T-helper 17 cell (primary cell): ENCODE results near the gene DHX30. TPM values are rescaled to one million over a fixed set of nuclear protein-coding genes. Genes with fewer than 3 reads are reported as not detected.
"Not testable (repeated sequence)": the region's sequence is repeated elsewhere in the genome, so short reads cannot be mapped to it uniquely, and the experiment has no call there.

Experiments
- ATAC-seq: fragments of 150-1000 bp; cut with Tn5 transposase; 2 replicates; pipeline ENCODE4 v1.10.0; 2021; ENCODE audit warnings: mild to moderate bottlenecking, moderate library complexity
- DNase-seq, 3 donors: peaks; one replicate each; pipeline versions ENCODE4 v3.0.0 to v3.0.0-alpha.2; 2020 to 2021
- H3K9me3 ChIP-seq: one replicate; pipeline ENCODE4 v1.7.0; 2013; ENCODE audit warnings: low read length, mild to moderate bottlenecking; ENCODE audit not compliant: control insufficient read depth, poor library complexity, severe bottlenecking
- H3K27ac Mint-ChIP-seq: one replicate; pipeline ENCODE4 v1.8.0; 2022; ENCODE audit warnings: mild to moderate bottlenecking, moderate library complexity, mixed read lengths
- H3K27me3 Mint-ChIP-seq: one replicate; pipeline ENCODE4 v1.8.0; 2022; ENCODE audit warnings: mixed read lengths
- H3K36me3 Mint-ChIP-seq: one replicate; pipeline ENCODE4 v1.8.0; 2022; ENCODE audit warnings: low read depth, mixed read lengths
- H3K4me1 Mint-ChIP-seq: one replicate; pipeline ENCODE4 v1.8.0; 2022; ENCODE audit warnings: mild to moderate bottlenecking, mixed read lengths
- H3K4me3 Mint-ChIP-seq: one replicate; pipeline ENCODE4 v1.8.0; 2022; ENCODE audit warnings: mild to moderate bottlenecking, moderate library complexity, mixed read lengths
- total RNA-seq, 4 donors: library from RNA in 2 of 4; stranded (reverse) in 2 of 4; gene quantifications; one replicate each; pipeline ENCODE4 v1.2.3 and lab custom pipeline; 2022 to 2026

The DHX30 gene
- total RNA-seq, 2 donors from 2014 or later: 66.8 to 74.2 TPM

DNA sequence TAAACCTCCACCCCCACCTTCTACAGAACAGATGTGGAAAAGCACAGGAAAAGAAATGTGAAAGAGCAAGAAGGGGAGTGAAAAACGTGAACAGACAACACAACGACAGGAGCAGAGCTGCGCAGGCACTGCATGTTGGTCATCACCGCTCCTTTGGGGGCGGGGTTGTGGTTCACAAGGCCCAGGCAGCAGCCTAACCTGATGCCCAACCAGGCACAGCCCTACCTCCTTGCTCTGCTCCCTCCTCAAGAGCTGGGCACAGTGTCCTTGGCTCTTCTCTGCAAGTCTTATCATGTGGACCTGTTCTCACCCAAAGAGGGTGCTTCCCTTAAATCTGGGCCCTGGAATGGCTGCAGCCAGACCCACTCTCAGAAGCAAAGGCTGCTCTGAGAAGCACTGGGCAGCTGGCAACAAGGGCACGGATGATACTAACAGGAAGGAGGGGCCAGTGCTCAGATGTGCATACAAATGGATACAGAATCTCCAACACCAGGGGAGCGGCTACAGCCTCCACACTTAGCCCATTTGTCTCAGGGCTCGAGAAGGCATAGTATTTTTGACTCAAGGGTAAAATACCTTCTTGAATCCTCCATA lies 64.6 kb downstream of the DHX30 start:
- H3K9me3 ChIP-seq: no peaks in the 10 kb centered on the region
- DNase-seq (no peak), ATAC-seq (no peak)
- H3K27me3 Mint-ChIP-seq: no peaks in the 10 kb centered on the region
- H3K27ac Mint-ChIP-seq: no peak overlapping the region
- H3K4me3 Mint-ChIP-seq: no peak overlapping the region
- peaks cover 11% of the 10 kb centered on the region for H3K36me3 Mint-ChIP-seq
- H3K4me1 Mint-ChIP-seq: peaks cover 5% of the 10 kb centered on the region

DNA sequence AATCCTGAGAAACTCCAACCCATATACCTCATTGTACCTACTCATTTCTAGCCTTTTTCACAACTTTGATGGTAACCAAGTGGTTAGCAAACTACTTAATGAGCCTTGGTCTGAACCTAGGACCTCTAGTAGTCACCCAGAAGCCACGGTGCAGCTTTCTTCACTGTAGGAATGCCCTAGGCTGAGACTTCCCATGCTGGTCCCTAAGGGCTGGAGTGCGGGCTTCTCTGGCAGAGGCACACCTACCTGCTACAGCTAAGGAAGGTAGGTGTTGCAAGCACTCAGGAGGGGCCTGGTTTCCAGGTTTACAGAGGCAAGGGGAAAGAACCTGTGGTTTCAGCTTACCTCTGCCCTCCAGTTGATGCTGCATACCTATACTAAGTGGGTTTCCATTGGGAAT lies 65.4 kb downstream of the DHX30 start:
- no peaks in the 10 kb centered on the region for H3K9me3 ChIP-seq
- H3K36me3 Mint-ChIP-seq: peaks cover 11% of the 10 kb centered on the region
- ATAC-seq (no peak), DNase-seq (no peak)
- no peaks in the 10 kb centered on the region for H3K27me3 Mint-ChIP-seq
- peaks cover 5% of the 10 kb centered on the region for H3K4me1 Mint-ChIP-seq
- no peak overlapping the region for H3K4me3 Mint-ChIP-seq
- peak overlapping the region; percentile 74 for H3K27ac Mint-ChIP-seq

DNA sequence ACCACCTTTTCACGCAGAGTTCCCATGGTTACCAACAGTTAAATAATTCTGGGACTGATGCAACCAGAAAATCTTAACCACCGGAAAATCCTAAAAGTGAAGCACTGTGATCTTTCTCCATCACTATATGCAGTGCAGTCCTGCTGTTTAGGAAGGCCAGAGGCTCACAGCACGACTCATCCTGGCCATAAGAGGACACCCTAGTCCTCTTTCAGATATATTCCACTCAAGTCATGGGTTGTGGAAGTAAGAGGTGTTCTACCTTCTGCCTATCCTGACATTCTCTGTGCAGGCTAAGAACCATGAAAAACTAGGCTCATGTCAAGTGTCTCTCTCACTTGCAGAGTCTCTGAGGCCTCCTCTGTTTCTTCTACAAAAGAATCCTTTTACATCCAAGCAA lies 67.2 kb downstream of the DHX30 start:
- ATAC-seq: no peak
- H3K9me3 ChIP-seq: no peaks in the 10 kb centered on the region
- no peak overlapping the region for H3K4me3 Mint-ChIP-seq
- H3K27ac Mint-ChIP-seq: no peak overlapping the region
- DNase-seq: no peak
- H3K36me3 Mint-ChIP-seq: peaks cover 13% of the 10 kb centered on the region
- H3K4me1 Mint-ChIP-seq: peaks cover 5% of the 10 kb centered on the region
- H3K27me3 Mint-ChIP-seq: no peaks in the 10 kb centered on the region

DNA sequence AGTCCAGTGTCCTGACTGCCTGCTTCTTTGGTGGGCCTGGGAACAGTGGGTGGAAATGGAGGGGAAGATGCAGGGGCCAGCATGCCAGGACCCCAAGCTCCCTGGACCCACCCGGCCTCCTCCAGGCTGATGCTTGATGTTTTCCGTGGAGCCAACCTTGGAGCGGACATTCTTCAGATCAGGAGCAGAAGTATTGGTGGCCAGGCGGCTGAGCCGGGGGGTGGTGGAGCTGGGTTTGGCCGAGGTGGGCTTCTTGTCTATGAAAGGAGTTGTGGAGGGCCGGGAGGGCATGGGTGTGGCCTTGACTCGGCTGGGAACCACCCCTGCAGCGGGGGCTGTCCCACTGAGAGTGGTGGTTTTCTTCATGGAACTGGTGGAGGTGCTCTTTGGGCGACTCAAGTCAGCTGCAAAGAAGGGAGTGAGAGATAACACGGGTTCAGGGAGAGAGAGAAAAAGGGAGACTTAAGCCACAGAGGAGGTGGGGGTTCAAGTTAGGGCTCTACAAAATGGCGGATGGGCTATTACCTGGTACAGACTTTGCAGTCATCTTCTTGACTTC lies 67.8 kb downstream of the DHX30 start:
- H3K27me3 Mint-ChIP-seq: no peaks in the 10 kb centered on the region
- H3K27ac Mint-ChIP-seq: no peak overlapping the region
- DNase-seq (no peak), ATAC-seq (no peak)
- peaks cover 3% of the 10 kb centered on the region for H3K4me1 Mint-ChIP-seq
- H3K4me3 Mint-ChIP-seq: no peak overlapping the region
- no peaks in the 10 kb centered on the region for H3K9me3 ChIP-seq
- H3K36me3 Mint-ChIP-seq: peaks cover 8% of the 10 kb centered on the region

DNA sequence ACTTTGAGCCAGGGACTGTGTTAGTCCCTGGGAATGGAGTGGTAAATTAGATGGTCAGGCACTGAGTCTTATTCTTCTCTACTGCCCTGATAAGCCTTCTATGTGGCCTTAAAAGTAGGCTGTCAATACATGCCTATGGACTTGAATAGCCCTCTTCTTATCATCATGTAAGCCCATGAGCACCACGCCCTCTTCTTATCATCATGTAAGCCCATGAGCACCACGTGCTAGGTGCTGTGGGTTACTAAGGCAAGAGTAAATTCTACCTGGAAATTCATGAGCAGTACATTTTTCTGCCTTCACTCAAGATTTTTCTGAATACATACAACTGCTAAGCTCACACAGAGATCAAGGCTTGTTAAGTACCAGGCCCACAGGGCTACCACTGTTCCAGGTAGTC lies 68.5 kb downstream of the DHX30 start:
- H3K4me3 Mint-ChIP-seq: no peak overlapping the region
- ATAC-seq: no peak
- H3K27ac Mint-ChIP-seq: no peak overlapping the region
- H3K27me3 Mint-ChIP-seq: no peaks in the 10 kb centered on the region
- peaks cover 6% of the 10 kb centered on the region for H3K36me3 Mint-ChIP-seq
- H3K4me1 Mint-ChIP-seq: no peaks in the 10 kb centered on the region
- DNase-seq: no peak
- no peaks in the 10 kb centered on the region for H3K9me3 ChIP-seq

DNA sequence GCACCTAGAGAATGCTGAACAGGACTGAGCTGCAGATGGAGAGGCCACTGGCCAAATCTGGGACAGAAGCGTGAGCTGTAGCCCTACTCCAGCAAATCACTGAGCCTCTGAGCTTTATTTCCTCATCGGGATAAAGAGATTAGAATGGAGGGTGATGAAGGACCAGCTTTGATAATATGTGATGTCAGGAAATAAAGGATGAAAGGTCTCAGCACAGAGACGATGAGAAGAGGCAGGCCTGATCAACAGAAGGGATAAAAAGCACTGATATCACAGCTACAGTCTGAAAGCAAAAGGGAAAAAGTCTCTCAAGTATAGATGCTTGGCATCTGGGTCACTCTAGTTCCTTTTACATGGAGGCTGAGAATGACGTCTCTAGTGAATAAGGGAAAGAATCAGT lies 70.0 kb downstream of the DHX30 start:
- Mint-ChIP-seq H3K27ac (peak overlapping the region; percentile 53), H3K36me3 (peaks cover 6% of the 10 kb centered on the region), H3K4me3 (no peak overlapping the region), H3K4me1 (peaks cover 3% of the 10 kb centered on the region), H3K27me3 (no peaks in the 10 kb centered on the region)
- DNase-seq (no peak), ATAC-seq (no peak)
- H3K9me3 ChIP-seq: no peaks in the 10 kb centered on the region

DNA sequence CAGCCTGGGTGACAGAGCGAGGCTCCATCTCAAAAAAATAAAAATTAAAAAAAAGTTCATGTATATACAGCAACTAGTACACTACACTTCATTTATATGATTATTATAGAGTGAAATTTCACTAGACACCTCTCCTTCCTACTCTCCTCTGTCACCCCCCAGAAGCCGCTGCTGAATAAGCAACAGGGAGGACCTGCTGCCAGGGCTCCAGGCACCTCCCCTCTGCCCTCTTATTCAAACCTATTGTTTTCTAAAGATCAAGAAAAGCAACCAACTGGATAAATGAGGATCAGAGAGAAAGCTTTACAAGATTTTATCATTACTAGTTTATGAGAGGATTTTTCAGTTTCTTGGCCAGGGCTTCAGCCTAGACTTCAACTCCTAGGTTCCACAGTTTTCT lies 71.5 kb downstream of the DHX30 start:
- ATAC-seq: no peak
- peaks cover 2% of the 10 kb centered on the region for H3K36me3 Mint-ChIP-seq
- no peak overlapping the region for H3K27ac Mint-ChIP-seq
- H3K9me3 ChIP-seq: no peaks in the 10 kb centered on the region
- no peak for DNase-seq
- H3K27me3 Mint-ChIP-seq: no peaks in the 10 kb centered on the region
- no peak overlapping the region for H3K4me3 Mint-ChIP-seq
- H3K4me1 Mint-ChIP-seq: peaks cover 6% of the 10 kb centered on the region

DNA sequence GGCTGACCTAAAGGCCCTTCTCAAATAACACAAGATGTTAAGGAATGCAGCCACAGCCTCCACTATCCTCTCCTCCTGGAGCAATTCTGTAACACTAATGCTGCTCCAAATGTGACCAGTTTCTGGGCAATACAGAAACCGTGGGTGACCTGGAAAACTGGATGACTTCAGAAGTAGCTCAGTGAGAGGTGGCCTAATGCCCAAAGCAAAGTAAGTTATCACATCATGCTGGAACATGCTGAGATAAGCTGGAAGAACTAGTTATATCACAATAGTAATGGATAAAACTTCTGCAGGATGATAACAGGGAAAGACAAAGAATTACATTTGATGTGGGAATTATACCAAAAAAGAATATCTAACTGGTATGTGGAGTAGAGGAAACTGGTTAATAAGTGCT lies 72.0 kb downstream of the DHX30 start:
- H3K9me3 ChIP-seq: no peaks in the 10 kb centered on the region
- Mint-ChIP-seq H3K27me3 (no peaks in the 10 kb centered on the region), H3K4me1 (peaks cover 6% of the 10 kb centered on the region), H3K4me3 (no peak overlapping the region), H3K27ac (no peak overlapping the region), H3K36me3 (peaks cover 2% of the 10 kb centered on the region)
- no peak for DNase-seq
- no peak for ATAC-seq

DNA sequence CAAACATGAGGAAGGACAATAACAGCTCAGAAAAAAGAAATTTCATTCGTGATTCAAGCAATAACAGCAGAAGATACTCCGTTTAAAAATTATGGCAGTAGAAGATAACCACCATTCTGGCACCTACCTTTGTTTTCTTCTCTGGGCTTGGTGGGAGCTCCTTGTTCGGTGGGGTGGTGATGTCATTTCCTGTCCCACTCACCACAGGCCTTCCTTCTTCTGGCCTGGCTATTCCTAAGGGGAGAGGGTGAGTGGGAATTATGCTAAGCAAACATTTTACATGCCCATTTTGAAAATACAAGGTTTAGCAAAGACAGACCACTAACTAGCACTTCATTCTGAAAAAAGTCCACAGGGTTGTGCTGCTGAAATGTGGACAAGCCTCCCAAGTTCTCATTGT lies 74.4 kb downstream of the DHX30 start:
- no peaks in the 10 kb centered on the region for H3K9me3 ChIP-seq
- peaks cover 6% of the 10 kb centered on the region for H3K4me1 Mint-ChIP-seq
- H3K36me3 Mint-ChIP-seq: peaks cover 2% of the 10 kb centered on the region
- H3K27me3 Mint-ChIP-seq: no peaks in the 10 kb centered on the region
- DNase-seq (no peak), ATAC-seq (no peak)
- peak overlapping the region; percentile 71 for H3K27ac Mint-ChIP-seq
- no peak overlapping the region for H3K4me3 Mint-ChIP-seq

DNA sequence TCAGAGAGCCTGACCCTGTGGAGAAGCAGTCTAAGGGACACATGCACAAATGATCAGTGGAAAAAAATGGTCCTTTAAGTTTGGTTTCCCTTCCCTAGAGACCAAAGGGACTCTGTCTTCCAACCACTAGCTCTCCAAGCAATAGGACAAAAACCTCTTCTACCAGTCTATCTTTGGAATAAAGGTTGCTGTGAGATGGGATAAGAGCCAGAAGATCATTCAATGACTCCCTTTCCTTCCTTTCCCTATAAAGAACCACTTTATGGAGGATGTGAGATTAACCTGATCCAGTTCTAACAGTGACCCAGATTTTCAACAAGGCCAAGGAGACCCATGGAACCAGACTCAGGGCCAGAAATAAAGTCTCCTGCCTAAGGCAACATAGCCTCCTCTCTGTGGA lies 74.8 kb downstream of the DHX30 start:
- Mint-ChIP-seq H3K36me3 (peaks cover 2% of the 10 kb centered on the region), H3K27ac (peak overlapping the region; percentile 71), H3K27me3 (no peaks in the 10 kb centered on the region), H3K4me1 (peaks cover 9% of the 10 kb centered on the region), H3K4me3 (no peak overlapping the region)
- no peak for DNase-seq
- H3K9me3 ChIP-seq: no peaks in the 10 kb centered on the region
- ATAC-seq: no peak

DNA sequence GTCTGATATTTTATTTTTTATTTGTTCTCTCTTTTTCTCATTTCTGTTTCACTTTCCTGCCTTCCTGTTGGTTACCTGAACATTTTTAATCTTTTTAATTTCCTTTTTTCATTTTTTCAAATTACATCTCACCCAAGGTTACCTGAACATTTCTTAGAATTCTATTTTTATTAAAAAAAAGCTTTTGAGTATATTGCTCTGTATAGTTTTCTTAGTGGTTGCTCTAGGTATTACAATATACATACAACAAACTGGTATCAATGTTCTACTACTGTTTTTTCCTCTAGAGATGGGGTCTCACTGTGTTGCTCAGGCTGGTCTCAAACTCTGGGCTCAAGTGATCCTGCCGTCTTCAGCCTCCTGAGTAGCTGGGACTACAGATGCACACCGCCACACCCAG lies 79.4 kb downstream of the DHX30 start:
- no peaks in the 10 kb centered on the region for H3K9me3 ChIP-seq
- H3K4me3 Mint-ChIP-seq: no peak overlapping the region
- no peak for ATAC-seq
- peaks cover 6% of the 10 kb centered on the region for H3K36me3 Mint-ChIP-seq
- peak overlapping the region; percentile 47 for H3K27ac Mint-ChIP-seq
- no peak for DNase-seq
- no peaks in the 10 kb centered on the region for H3K27me3 Mint-ChIP-seq
- peaks cover 18% of the 10 kb centered on the region for H3K4me1 Mint-ChIP-seq

DNA sequence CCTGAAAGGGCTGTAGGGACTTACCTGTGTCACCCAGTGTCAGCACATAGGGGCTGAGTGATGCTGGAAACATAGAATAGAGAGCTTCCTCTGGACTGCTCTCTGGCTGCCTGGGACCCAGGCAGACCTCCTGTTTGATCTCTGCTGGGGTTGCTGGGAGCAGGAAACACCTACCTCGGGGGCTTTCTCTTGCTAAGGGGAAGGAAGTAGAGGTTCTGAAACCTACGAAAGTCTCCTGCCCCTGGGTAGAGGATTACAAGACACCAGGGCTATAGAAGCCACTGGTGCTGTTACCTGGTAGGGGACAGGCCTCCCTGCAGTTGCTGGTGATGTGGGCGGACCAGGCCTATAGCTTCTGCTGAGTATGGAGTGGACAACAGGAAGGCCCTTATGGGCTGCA lies 81.7 kb downstream of the DHX30 start:
- no peaks in the 10 kb centered on the region for H3K9me3 ChIP-seq
- DNase-seq (no peak), ATAC-seq (no peak)
- H3K4me3 Mint-ChIP-seq: no peak overlapping the region
- peak overlapping the region; percentile 69 for H3K27ac Mint-ChIP-seq
- no peaks in the 10 kb centered on the region for H3K27me3 Mint-ChIP-seq
- peaks cover 12% of the 10 kb centered on the region for H3K4me1 Mint-ChIP-seq
- H3K36me3 Mint-ChIP-seq: peaks cover 6% of the 10 kb centered on the region

DNA sequence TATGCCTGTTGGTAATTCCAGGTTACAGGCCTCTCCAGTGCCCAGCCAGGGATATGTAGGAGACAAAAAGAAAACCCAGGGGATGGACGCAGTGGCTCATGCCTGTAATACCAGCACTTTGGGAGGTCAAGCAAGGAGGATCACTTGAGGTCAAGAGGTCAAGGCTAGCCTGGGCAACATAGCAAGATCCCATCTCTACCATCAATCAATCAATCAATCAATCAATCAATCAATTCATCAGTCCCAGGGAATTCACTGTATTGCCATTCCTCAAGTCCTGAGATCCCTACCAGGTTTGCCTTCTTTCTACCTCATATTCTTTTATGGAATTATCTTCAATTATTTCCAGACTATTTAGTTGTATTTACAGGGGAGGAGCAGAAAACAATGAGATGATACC lies 82.2 kb downstream of the DHX30 start:
- Mint-ChIP-seq H3K4me1 (peaks cover 12% of the 10 kb centered on the region), H3K27ac (peak overlapping the region; percentile 69), H3K27me3 (no peaks in the 10 kb centered on the region), H3K4me3 (no peak overlapping the region), H3K36me3 (peaks cover 6% of the 10 kb centered on the region)
- DNase-seq (no peak), ATAC-seq (no peak)
- H3K9me3 ChIP-seq: no peaks in the 10 kb centered on the region

DNA sequence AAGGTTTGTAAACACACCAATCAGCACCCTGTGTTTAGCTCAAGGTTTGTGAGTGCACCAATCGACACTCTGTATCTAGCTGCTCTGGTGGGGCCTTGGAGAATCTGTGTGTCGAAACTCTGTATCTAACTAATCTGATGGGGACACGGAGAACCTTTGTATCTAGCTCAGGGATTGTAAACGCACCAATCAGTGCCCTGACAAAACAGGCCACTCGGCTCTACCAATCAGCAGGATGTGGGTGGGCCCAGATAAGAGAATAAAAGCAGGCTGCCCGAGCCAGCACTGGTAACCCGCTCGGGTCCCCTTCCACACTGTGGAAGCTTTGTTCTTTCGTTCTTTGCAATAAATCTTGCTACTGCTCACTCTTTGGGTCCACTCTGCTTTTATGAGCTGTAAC lies 85.1 kb downstream of the DHX30 start:
- H3K4me1 Mint-ChIP-seq: peaks cover 12% of the 10 kb centered on the region
- not testable (repeated sequence) for ATAC-seq, H3K27me3 Mint-ChIP-seq, DNase-seq, H3K9me3 ChIP-seq, H3K27ac Mint-ChIP-seq, H3K4me3 Mint-ChIP-seq
- peaks cover 10% of the 10 kb centered on the region for H3K36me3 Mint-ChIP-seq
